ENCODE data around the gene MTUS2. TPM values are rescaled to one million over a fixed set of nuclear protein-coding genes. Genes with fewer than 3 reads are reported as not detected.

The MTUS2 gene
- total and polyA plus RNA-seq, 4 donors: under 0.01 to 0.70 (median 0.15) TPM

DNA sequence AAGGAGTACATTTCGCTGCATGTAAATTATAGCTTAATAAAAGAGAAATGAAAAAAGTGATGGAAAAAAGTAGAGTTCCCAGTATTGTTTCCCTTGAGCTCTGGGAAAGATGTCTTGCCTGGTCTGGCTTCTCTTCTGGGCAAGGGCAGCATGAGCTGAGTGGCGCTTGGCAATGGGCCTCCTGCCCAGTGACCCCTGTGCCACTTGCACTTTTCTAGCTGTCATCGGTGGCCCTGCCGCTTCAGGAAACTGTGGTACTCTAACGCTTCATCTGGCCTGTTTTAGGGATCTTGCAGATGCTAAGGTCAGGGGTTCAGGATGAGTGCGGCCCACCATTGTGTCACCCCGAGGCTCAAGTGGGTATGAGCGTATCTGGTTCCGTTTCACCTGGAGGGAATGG, 161.4 kb downstream of the MTUS2 start:
- Histone ChIP-seq H3K27ac (ENCODE audit: low read depth in 1 of 2, low read length in 2 of 2) (no peak overlapping the region), H3K9me3 (ENCODE audit: control insufficient read depth in 4 of 4, low read length in 3 of 4) (no peaks in the 10 kb centered on the region), H3K27me3 (ENCODE audit: control insufficient read depth in 4 of 4, insufficient read depth in 4 of 4, low read length in 3 of 4) (no peaks in the 10 kb centered on the region), H3K36me3 (ENCODE audit: control insufficient read depth in 4 of 4, insufficient read depth in 3 of 4, low read depth in 1 of 4, low read length in 3 of 4) (no peaks in the 10 kb centered on the region), H3K9ac (ENCODE audit: low read depth in 1 of 2, low read length in 2 of 2) (no peak overlapping the region), H3K4me3 (ENCODE audit: low read depth in 1 of 3, low read length in 3 of 3) (no peak overlapping the region), H3K4me1 (ENCODE audit: control insufficient read depth in 4 of 4, insufficient read depth in 4 of 4, low read length in 3 of 4) (peaks cover 4 to 31% (median 29%) of the 10 kb centered on the region in 4 donors)
- TF ChIP-seq EGR1 (IDR thresholded peaks at IDR 0.05; ENCODE audit: low read depth in 2 of 2) (no peak), RXRA (IDR thresholded peaks at IDR 0.05) (no peak), GABPA (IDR thresholded peaks at IDR 0.05 in 1 of 2, conservative IDR thresholded peaks at IDR 0.05 in 1 of 2) (no peak), TAF1 (conservative IDR thresholded peaks at IDR 0.05) (no peak), RAD21 (IDR thresholded peaks at IDR 0.05) (no peak), FOXA2 (IDR thresholded peaks at IDR 0.05) (no peak), FOXA1 (IDR thresholded peaks at IDR 0.05) (no peak), HNF4G (IDR thresholded peaks at IDR 0.05) (no peak), YY1 (IDR thresholded peaks at IDR 0.05) (no peak), NR2F2 (IDR thresholded peaks at IDR 0.05) (no peak), HNF4A (conservative IDR thresholded peaks at IDR 0.05) (no peak)
- TF ChIP-seq, protein P1, sequence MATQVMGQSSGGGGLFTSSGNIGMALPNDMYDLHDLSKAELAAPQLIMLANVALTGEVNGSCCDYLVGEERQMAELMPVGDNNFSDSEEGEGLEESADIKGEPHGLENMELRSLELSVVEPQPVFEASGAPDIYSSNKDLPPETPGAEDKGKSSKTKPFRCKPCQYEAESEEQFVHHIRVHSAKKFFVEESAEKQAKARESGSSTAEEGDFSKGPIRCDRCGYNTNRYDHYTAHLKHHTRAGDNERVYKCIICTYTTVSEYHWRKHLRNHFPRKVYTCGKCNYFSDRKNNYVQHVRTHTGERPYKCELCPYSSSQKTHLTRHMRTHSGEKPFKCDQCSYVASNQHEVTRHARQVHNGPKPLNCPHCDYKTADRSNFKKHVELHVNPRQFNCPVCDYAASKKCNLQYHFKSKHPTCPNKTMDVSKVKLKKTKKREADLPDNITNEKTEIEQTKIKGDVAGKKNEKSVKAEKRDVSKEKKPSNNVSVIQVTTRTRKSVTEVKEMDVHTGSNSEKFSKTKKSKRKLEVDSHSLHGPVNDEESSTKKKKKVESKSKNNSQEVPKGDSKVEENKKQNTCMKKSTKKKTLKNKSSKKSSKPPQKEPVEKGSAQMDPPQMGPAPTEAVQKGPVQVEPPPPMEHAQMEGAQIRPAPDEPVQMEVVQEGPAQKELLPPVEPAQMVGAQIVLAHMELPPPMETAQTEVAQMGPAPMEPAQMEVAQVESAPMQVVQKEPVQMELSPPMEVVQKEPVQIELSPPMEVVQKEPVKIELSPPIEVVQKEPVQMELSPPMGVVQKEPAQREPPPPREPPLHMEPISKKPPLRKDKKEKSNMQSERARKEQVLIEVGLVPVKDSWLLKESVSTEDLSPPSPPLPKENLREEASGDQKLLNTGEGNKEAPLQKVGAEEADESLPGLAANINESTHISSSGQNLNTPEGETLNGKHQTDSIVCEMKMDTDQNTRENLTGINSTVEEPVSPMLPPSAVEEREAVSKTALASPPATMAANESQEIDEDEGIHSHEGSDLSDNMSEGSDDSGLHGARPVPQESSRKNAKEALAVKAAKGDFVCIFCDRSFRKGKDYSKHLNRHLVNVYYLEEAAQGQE (IDR thresholded peaks at IDR 0.05): no peak
- no peak for DNase-seq (ENCODE audit: low spot score)
- WGBS: 69% methylated on average over 9 of the region's 9 CpGs

DNA sequence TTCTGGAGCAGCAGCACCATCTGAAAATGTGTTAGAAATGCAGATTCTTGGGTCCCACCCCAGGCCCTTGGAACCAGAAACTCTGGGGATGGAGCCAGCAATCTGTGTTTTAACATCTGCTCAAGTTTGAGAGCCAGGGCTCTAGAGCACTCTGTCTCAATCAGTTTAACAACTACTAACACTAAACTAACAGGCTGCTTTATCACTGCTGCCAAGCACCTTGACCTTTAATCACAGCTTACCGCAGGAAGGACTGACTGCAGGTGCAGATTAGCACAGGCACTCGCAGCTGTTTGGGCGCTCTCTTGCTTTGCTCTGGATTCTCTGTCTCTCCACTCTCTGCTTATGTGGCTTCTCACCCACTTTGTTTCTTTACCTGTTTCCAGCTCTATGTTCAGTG, 163.5 kb downstream of the MTUS2 start:
- Histone ChIP-seq H3K36me3 (ENCODE audit: control insufficient read depth in 4 of 4, insufficient read depth in 3 of 4, low read depth in 1 of 4, low read length in 3 of 4) (no peaks in the 10 kb centered on the region), H3K9ac (ENCODE audit: low read depth in 1 of 2, low read length in 2 of 2) (no peak overlapping the region), H3K9me3 (ENCODE audit: control insufficient read depth in 4 of 4, low read length in 3 of 4) (no peaks in the 10 kb centered on the region), H3K4me3 (ENCODE audit: low read depth in 1 of 3, low read length in 3 of 3) (no peak overlapping the region), H3K27ac (ENCODE audit: low read depth in 1 of 2, low read length in 2 of 2) (peak overlapping the region in 1 of 2 donors; percentile 78), H3K4me1 (ENCODE audit: control insufficient read depth in 4 of 4, insufficient read depth in 4 of 4, low read length in 3 of 4) (peaks cover 4 to 31% (median 29%) of the 10 kb centered on the region in 4 donors), H3K27me3 (ENCODE audit: control insufficient read depth in 4 of 4, insufficient read depth in 4 of 4, low read length in 3 of 4) (no peaks in the 10 kb centered on the region)
- 21% methylated on average over 3 of the region's 3 CpGs for WGBS
- DNase-seq (ENCODE audit: low spot score): no peak
- TF ChIP-seq HNF4G (IDR thresholded peaks at IDR 0.05) (peak; percentile 17), YY1 (IDR thresholded peaks at IDR 0.05) (peak; percentile 23), JUND (IDR thresholded peaks at IDR 0.05) (no peak), RAD21 (IDR thresholded peaks at IDR 0.05) (peak; percentile 26 to 43), RXRA (IDR thresholded peaks at IDR 0.05) (peak; percentile 28 to 77), SP1 (IDR thresholded peaks at IDR 0.05) (peak; percentile 67), NR2F2 (IDR thresholded peaks at IDR 0.05) (peak; percentile 21), HNF4A (conservative IDR thresholded peaks at IDR 0.05) (peak; percentile 76 to 88), FOXA1 (IDR thresholded peaks at IDR 0.05) (no peak)
- TF ChIP-seq, protein P2, sequence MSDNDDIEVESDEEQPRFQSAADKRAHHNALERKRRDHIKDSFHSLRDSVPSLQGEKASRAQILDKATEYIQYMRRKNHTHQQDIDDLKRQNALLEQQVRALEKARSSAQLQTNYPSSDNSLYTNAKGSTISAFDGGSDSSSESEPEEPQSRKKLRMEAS (IDR thresholded peaks at IDR 0.05): peak; percentile 59
- TF ChIP-seq, protein P1 (IDR thresholded peaks at IDR 0.05): peak; percentile 37
- TF ChIP-seq, protein P3, sequence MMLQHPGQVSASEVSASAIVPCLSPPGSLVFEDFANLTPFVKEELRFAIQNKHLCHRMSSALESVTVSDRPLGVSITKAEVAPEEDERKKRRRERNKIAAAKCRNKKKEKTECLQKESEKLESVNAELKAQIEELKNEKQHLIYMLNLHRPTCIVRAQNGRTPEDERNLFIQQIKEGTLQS (IDR thresholded peaks at IDR 0.05): no peak
- TF ChIP-seq, protein P4, sequence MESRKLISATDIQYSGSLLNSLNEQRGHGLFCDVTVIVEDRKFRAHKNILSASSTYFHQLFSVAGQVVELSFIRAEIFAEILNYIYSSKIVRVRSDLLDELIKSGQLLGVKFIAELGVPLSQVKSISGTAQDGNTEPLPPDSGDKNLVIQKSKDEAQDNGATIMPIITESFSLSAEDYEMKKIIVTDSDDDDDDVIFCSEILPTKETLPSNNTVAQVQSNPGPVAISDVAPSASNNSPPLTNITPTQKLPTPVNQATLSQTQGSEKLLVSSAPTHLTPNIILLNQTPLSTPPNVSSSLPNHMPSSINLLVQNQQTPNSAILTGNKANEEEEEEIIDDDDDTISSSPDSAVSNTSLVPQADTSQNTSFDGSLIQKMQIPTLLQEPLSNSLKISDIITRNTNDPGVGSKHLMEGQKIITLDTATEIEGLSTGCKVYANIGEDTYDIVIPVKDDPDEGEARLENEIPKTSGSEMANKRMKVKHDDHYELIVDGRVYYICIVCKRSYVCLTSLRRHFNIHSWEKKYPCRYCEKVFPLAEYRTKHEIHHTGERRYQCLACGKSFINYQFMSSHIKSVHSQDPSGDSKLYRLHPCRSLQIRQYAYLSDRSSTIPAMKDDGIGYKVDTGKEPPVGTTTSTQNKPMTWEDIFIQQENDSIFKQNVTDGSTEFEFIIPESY (IDR thresholded peaks at IDR 0.05): peak; percentile 38
